Kidney (tissue), 14 donors: Measurements from ENCODE around the gene RPS18. TPM values are rescaled to one million over a fixed set of nuclear protein-coding genes. Genes with fewer than 3 reads are reported as not detected.
A peak's percentile ranks its signal among the peaks of the same experiment; 100 is the strongest.

Experiments
- DNase-seq, 5 donors: peaks; one replicate each; pipeline ENCODE4 v3.0.0-alpha.2; 2013 to 2020
- FAIRE-seq: peaks from 2 replicates; lab custom pipeline; 2012; peaks lifted over from hg19 to GRCh38; lab: Jason Lieb, UNC
- H3K27ac ChIP-seq, 2 donors: one replicate each; pipeline ENCODE4 v1.7.0; 2013; ENCODE audit warnings: low read depth in 2 of 2, low read length in 2 of 2, inconsistent platforms in 1 of 2
- H3K27me3 ChIP-seq: one replicate; pipeline ENCODE4 v1.7.1; 2013; ENCODE audit warnings: low read length, inconsistent platforms; ENCODE audit not compliant: control insufficient read depth, insufficient read depth
- H3K36me3 ChIP-seq, 3 donors: one replicate each; pipeline versions ENCODE4 v1.7.0 to v1.7.1; 2013; ENCODE audit warnings: low read length in 3 of 3, control low read depth in 1 of 3, inconsistent platforms in 1 of 3; ENCODE audit not compliant: insufficient read depth in 3 of 3, control insufficient read depth in 2 of 3
- H3K4me1 ChIP-seq, 3 donors: one replicate each; pipeline versions ENCODE4 v1.7.0 to v1.7.1; 2013; ENCODE audit warnings: low read length in 3 of 3, inconsistent platforms in 1 of 3, low read depth in 1 of 3; ENCODE audit not compliant: control insufficient read depth in 2 of 3, insufficient read depth in 2 of 3
- H3K4me3 ChIP-seq, 3 donors: one replicate each; pipeline versions ENCODE4 v1.7.0 to v1.8.1; 2013; ENCODE audit warnings: low read length in 3 of 3, control low read depth in 1 of 3, inconsistent platforms in 1 of 3
- H3K9ac ChIP-seq, 3 donors: one replicate each; pipeline versions ENCODE4 v1.7.0 to v1.7.1; 2013; ENCODE audit warnings: low read length in 3 of 3, control low read depth in 1 of 3, inconsistent platforms in 1 of 3
- H3K9me3 ChIP-seq, 3 donors: one replicate each; pipeline versions ENCODE4 v1.7.0 to v1.7.1; 2013; ENCODE audit warnings: low read length in 3 of 3, control low read depth in 1 of 3, inconsistent platforms in 1 of 3; ENCODE audit not compliant: control insufficient read depth in 2 of 3, insufficient read depth in 1 of 3
- intact Hi-C: fragments of 100-400 bp; cut with DNase I; formaldehyde crosslinking; loops from one replicate; pipeline ENCODE4 v1.11.1; 2022
- polyA plus RNA-seq: library from polyadenylated mRNA; stranded (reverse); fragments of 350-450 nt; fragmentation: Illumina TruSeq; extraction: RNeasy Lipid Tissue Mini Kit (QIAGEN cat#74804); gene quantifications from one replicate; pipeline ENCODE4 v1.2.3, GENCODE V29; 2014; ENCODE audit warnings: low read depth, low replicate concordance; ENCODE audit not compliant: insufficient read depth
- total RNA-seq: library from RNA; stranded (reverse); fragmentation: NEBNext Ultra II Directional; extraction: Animal tissue kit (Norgen Biotek cat#: 25700); gene quantifications from one replicate; pipeline ENCODE4 v1.2.1, GENCODE V29; 2021
- TF ChIP-seq, protein P1 (sequence below): IDR thresholded peaks from 3 replicates; pipeline ENCODE4 v1.5.1; 2012; ENCODE audit warnings: mild to moderate bottlenecking, moderate library complexity, borderline replicate concordance; ENCODE audit not compliant: insufficient read depth; ENCODE audit errors: extremely low read depth
- donor health status: control.
- donor health status: control.
- donor health status: control.
- donor health status: control.
- donor health status: control.
- donor health status: DM: yes; HTN: yes; CAD: no.
- donor health status: Normal renal cell carcinoma (clear cell type).

RPS18 gene
- total and polyA plus RNA-seq, 2 donors from 2014 or later = 1,706 to 2,618 TPM

DNA sequence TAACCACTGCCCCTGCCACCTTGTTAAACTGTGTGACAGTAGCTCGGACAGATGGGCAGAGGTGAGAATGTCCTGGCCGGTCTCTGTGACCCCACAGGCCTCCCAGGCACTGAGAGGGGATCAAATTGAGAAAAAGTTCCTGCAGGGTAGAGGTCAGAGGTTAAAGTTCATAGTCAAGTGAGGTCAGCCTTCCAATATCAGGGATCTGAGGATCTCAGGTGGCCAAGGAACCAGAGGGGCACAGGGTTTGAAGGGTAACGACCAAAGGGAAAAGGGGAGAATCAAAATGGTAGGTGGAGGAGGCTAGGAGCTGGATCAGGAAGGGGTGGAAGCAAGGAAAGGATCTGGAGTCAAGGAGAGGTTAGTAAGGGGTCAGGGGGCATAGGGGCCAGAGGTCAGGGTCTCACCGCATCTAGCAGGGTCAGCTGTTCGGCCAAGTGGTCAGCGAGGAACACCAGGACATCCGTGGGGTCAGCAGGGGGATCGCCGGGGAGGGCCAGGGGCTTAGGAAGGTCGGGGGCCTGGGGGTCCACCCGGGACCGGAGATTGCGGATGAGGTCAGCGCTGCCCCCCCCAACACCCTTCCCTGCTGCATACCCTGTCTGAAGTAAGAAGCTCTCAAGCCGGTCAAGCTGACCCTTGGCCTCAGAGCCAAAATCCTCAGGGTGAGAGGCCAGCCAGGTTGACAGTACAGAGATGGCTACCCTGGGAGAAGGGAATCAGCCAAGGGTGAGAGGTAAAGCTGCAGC is 23.9 kb downstream of the RPS18 start:
- Histone ChIP-seq H3K4me3 (no peak overlapping the region), H3K27ac (no peak overlapping the region), H3K27me3 (no peaks in the 10 kb centered on the region), H3K4me1 (peaks cover 0 to 11% (median 0%) of the 10 kb centered on the region in 3 donors), H3K9me3 (no peaks in the 10 kb centered on the region), H3K9ac (no peak overlapping the region), H3K36me3 (peaks cover 2 to 25% (median 16%) of the 10 kb centered on the region in 3 donors)
- TF ChIP-seq, protein P1, sequence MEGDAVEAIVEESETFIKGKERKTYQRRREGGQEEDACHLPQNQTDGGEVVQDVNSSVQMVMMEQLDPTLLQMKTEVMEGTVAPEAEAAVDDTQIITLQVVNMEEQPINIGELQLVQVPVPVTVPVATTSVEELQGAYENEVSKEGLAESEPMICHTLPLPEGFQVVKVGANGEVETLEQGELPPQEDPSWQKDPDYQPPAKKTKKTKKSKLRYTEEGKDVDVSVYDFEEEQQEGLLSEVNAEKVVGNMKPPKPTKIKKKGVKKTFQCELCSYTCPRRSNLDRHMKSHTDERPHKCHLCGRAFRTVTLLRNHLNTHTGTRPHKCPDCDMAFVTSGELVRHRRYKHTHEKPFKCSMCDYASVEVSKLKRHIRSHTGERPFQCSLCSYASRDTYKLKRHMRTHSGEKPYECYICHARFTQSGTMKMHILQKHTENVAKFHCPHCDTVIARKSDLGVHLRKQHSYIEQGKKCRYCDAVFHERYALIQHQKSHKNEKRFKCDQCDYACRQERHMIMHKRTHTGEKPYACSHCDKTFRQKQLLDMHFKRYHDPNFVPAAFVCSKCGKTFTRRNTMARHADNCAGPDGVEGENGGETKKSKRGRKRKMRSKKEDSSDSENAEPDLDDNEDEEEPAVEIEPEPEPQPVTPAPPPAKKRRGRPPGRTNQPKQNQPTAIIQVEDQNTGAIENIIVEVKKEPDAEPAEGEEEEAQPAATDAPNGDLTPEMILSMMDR = no peak
- intact Hi-C loops = no loop called here
- peak in 1 of 5 donors; percentile 79 for DNase-seq
- no peak for FAIRE-seq

DNA sequence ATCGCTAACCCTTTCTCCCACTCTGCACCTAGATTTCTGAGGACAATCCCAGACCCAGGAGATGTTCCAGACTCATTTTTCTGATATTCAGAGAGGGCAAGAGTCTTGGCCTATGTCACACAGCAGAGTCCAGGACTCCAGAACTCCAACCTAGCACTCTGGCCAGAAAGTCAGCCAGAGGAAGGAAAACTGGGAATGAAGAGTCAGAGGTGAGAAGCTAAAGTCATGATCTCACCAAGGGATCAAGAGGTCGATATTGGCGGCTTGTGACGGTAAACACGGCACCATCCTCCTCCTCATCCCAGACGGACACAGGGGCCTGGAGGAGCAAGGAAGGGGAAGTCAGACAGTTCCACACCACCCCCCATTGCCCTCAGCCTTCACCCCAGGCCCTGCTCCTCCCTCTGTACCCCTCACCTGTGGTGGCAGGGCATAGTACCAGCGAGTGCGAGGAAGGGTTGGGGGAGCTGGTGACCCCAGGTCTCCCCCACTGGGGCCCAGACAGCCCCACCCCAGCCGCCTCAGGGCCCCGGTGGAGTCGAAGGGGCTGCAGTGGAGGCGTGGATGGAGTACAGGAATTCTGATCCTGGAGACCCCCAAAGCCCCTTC is 25.0 kb downstream of the RPS18 start:
- H3K4me1 ChIP-seq = peaks cover 0 to 13% (median 0%) of the 10 kb centered on the region in 3 donors

DNA sequence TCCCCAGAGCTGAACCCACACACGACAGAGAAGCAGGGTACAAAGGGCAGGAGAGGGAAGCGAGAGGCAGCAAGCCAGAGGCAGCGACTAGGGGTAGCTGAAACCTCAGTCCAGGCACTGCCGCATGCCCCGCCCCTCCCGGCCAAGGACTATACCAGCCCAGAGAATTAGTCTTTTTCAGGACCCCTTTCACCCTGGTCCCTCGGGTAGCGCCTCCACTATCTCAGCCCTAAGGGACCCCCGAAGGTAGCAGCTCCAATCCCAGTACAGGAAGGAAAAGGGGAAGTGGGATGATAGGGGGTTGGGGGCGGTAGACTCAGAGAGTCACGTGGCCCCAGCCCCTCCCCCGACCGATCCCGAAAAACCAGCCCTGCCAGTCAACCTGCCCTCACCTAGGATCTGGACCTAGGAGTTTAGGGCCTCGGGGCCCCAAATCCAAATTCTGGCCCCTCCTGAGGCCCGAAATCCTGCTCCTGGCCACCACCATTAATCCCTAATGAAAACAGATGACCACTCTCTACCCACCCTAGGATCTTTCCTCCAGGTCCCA is 25.6 kb downstream of the RPS18 start:
- peak overlapping the region in 2 of 3 donors; percentile 60 to 68 for H3K9ac ChIP-seq
- H3K36me3 ChIP-seq = peaks cover 2 to 12% (median 11%) of the 10 kb centered on the region in 3 donors
- intact Hi-C loops = no loop called here
- DNase-seq (peak; percentile 66 to 87 (median 77)), FAIRE-seq (no peak)
- peak overlapping the region; percentile 96 to 98 for H3K27ac ChIP-seq
- TF ChIP-seq, protein P1 = no peak
- H3K9me3 ChIP-seq = no peaks in the 10 kb centered on the region
- peaks cover 0 to 13% (median 0%) of the 10 kb centered on the region in 3 donors for H3K4me1 ChIP-seq
- no peaks in the 10 kb centered on the region for H3K27me3 ChIP-seq
- peak overlapping the region; percentile 48 to 92 (median 56) for H3K4me3 ChIP-seq

More for the DNA sequence above, 25.0 kb downstream of the RPS18 start:
- FAIRE-seq = no peak
- intact Hi-C loops = no loop called here
- H3K27me3 ChIP-seq = no peaks in the 10 kb centered on the region
- TF ChIP-seq, protein P1 = no peak
- DNase-seq = peak in 1 of 5 donors; percentile 75
- peak overlapping the region; percentile 96 to 98 for H3K27ac ChIP-seq
- H3K36me3 ChIP-seq = peaks cover 2 to 16% (median 15%) of the 10 kb centered on the region in 3 donors
- H3K9me3 ChIP-seq = no peaks in the 10 kb centered on the region
- H3K4me3 ChIP-seq = peak overlapping the region; percentile 48 to 92 (median 56)
- H3K9ac ChIP-seq = peak overlapping the region in 1 of 3 donors; percentile 68
